ENCODE results near the gene TENM3.

TENM3 gene

DNA sequence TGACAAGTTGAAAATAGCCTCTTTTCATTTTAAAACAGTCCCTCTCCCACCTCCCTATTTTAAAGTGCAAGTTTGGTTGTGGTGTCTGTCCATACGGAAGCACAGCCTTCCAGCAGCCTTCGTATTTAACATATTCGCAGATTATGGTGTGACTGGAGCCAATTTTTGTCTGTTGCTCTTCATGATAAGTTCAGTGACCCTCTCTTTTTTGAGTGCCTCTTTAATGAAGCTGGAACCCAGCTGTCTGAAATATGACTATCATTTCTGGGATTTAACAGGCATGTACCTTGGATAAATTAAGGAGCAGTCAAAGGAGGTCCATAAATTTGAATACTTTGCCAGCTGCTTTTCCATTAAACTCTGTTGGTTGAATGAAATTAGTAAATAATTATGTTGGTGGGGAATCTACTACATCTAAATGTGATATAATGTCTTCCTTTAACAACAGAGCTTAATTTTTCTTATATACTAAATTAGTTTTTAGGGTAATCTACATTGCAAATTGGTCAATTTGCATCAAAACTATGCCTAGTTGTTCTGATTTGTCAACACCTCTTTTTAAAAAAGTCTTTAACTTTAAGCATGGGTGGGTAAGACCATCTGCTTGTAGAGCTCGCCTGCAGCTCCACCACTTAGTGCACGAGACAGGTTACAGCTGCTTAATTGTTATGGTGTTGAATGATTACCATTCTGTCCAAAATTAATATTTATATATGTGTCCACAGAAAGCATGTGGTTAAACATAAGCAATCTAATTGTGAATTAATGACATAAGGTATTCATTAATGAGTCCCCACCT lies 457.4 kb downstream of the TENM3 start:
- no peak for DNase-seq

DNA sequence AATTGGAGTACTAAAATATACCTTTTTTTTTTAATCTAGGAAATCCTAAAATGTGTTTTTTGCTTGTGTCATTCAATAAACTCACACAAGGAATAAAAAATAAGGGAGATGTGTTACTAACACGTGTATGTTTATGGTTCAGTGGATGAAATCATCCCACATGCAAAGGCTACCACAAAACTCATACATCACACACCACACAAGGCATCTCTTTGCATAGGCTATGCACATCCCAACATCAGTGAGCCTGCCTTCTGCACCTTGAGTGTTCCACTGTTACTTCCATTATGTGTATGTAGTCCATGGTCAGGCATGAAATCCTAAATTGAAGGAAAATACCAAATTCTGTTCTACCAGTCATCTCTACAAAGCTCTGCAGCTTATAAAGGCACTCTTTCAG lies 460.9 kb downstream of the TENM3 start:
- no peak for DNase-seq

DNA sequence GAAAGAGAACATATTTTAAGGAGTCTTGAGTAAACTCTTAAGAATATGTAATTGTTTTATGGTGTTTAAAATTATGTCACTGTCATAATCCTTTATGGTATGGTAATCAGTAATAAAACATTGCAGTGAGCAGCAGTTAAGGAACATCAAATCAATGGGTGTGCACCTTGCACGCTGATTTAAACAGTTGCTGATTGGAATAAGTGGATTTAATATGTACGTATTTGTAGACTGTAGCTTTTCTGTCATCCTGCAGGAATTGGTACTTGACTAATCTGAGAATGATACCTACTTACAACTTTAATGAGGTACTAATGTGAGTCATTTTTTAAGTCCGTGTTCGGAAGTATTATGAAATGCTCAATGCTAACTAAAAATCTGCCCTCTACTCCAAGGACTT lies 461.7 kb downstream of the TENM3 start:
- no peak for DNase-seq

DNA sequence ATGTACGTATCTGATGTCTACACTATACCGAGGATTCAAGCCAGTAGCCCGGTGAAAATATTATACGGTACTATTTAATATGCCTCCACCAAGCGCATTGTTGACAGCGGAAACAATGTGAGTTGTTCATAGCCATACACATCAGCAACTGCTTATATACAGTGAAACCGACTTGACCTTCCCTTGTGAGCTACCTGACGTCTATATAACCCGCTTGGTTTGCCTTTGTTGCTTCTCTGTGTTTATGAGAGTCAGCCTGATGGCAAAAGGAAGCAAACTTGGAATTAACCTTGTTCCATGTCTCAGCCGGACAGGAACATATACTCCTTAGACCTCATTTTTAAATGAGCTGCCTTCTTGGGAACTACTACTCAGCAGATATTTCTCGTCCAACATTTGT lies 462.2 kb downstream of the TENM3 start:
- DNase-seq: no peak

DNA sequence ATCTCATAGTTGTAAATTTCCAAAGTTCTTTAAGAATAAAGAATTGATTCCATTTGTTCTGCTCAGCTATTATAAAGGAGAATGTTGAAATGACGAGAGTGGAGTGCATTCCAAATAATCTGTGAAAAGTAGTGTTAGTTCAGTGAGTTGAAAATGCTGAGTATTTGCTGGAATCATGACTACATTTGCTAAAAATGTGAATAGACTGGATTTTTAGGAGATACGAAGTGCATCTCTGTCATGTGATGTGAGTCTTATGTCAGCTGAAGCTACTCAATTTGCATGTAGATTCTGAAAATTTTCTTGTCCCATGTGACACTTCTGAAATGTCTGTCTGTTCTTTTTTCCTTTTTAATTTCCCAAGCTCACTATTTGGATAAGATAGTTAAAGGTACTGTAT lies 468.0 kb downstream of the TENM3 start:
- no peak for DNase-seq

DNA sequence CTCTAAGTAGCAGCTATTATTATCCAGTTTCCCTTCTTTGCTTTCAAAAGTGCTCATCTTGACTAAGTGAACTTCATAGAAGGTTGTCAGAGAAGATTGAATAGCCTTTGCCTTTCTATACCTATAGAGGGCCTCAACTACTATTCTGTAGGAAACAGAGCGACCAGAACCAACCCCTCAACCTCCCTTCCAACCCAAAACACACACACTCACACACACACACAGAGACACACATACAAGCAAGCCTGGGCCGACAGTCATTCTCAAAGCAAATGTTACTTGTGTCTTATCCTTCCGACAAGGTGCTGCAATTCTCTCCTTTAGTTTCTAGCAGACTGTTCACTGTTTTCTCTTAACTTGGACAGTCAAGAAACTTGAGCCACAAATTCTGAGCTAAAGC lies 472.3 kb downstream of the TENM3 start:
- DNase-seq: no peak

DNA sequence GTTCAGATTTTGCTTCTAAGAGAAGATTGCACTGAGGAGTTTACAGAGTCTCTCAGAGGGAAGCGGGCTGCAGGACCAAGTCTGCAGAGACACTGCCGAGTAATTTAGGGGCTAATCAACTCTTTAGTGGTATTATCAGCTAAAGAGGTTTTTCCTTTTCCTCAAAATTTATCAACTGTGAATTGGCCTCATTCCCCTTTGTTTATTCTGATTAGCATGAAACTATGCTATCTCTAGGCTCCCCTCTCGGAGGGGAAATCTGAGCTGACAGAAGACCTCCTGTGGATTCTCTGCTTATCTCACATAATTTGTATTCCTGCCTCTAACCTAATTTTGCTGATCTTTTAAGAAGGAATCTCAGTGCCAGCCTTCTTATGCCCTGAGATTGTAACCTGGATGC lies 473.0 kb downstream of the TENM3 start:
- DNase-seq: no peak

DNA sequence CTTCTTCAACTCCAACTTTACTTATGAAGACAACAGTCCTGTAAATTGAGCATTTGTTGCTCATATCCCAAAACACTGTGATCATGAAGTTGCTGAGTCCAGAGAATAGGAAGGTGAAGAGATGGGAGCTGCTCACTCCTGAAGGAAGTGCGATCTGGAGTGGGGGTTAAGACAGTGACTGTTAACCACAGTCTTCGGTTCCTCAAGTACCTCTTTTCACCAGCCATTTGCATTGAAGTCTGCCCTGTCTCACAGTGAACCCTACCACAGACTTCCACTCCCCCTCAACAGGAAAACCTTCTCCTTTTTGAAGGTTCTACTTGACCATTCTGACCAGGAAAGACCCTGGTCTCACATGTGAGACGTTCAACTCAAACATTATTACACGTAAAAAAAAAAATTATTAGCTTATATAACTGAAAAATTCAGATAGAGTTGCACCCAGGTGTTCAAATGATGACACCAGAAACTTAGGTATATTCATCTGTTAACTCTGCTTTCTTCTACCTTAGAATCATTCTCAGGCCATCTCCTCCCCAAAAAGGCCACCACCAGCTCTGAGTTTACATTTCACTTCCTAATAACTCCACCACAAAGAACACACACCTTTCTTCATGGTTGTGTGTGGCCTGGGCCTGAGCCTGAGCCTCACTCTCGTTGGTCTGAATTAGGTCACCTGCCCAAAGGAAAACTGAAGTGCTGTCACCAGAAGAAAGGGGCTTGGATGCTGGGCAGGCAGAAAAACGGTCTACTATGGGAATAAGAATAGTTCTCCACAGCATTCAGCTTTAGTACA lies 474.8 kb downstream of the TENM3 start:
- no peak for DNase-seq

DNA sequence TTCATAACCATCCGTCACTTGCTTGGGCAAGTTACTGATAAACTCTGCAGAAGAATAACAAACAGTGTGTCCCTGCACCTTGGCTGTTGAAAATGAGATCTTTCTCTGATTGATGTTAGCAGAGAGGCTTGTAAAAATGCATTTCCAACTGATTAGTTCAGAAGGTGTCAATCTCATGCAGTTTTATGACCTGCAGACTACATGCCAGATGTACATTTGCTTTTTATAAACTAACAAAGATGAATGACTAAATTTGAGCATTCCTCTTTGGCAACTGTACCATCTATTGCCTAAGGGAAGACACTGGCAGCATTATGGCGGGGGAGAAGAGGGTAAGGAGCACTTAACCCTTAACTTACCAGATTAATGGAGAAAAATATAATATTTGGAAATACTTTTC lies 481.2 kb downstream of the TENM3 start:
- DNase-seq: no peak

DNA sequence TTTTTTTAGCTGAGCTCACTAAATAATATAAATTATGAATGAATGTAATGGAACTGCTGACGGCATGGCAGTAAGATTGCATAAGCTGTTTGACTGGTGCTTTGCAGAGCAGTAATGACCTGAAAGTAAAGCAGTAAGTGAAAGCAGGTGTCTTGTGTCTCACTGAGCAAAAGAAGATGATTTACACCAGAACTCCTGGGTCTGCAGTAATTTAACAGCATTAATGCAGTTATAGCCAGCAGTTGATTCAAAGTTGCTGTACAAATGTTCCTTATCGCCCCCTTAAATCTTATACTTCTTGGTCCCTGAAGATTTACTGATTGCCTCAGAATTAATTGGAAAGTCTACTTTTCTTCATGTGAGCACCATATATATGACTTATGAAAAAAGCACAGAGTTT lies 486.3 kb downstream of the TENM3 start:
- DNase-seq: no peak

DNA sequence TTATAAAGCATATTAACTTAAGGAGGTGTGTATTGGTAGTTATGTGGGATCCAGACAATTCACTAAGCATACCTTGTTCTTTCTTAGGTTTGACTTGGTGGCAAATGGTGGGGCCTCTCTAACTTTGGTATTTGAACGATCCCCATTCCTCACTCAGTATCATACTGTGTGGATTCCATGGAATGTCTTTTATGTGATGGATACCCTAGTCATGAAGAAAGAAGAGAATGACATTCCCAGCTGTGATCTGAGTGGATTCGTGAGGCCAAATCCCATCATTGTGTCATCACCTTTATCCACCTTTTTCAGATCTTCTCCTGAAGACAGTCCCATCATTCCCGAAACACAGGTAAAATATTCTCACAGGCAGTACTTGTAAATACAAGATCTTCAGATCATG lies 487.6 kb downstream of the TENM3 start:
- no peak for DNase-seq

DNA sequence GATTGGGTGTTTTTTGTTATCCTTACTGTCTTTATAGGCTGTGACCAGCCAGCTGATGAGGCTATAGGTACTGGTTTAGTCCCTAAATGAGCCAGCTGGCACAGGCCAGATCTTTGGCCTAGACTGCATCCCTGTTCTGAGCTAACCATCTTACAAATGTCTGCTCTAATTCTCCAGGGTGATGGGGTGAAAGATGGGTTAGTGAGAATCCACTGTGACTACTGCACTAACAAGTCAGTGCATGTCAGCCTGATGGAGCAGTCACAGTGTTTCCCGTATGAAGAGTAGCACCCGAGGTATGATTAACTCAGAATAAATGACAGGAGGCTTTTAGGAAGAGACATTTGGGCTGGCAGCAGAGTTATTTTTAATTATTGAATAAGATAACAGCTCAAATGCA lies 493.0 kb downstream of the TENM3 start:
- no peak for DNase-seq

DNA sequence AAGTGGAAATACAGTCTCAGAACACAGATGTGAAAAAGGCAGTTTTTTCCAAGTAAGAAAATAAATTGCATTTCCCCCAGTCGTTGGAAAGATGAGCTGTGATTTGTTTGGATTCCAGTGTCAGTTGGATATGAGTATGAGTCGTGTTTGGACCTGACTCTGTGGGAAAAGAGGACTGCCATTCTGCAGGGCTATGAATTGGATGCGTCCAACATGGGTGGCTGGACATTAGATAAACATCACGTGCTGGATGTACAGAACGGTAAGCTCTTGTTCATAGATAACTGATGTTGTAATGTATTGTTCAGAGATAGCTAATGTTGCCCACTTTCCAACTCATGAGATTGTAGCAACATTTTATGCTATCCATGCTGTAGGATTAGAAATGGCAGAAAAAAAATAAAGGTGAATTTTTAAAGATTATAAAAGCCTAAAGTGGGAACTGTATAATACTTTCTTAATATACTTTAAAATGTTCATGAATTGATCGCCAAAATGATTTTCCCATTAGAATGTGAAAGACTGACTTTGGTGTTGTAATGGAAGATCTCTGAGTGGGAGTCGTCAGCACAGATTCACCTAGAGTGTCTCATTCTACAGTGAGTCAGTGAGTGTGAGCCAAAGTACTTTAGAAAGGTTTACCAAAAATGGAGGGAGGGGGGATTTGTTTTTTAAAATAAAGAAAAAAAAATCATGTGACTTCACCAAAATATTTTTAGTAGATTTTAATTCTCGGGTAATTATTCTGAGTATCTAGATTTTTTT lies 495.3 kb downstream of the TENM3 start:
- DNase-seq: no peak

DNA sequence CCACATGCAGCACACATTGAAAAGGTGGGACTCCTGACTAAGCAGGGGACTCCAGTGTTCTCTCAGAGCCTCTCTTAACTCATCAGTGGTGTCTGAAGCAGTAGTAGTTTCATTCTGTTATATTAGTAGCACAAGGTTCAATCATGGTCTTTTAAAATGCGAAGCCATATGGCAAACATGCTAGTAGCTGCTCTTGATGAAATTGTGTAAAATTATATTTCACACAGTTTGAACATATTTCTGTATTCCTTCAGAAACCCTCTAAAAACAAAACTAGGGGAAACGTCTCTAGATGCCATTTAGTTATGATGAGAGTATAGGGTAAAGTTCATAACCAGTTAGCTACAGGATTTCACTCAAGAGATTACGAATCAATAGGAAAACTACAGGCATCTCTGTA lies 497.1 kb downstream of the TENM3 start:
- DNase-seq: no peak

DNA sequence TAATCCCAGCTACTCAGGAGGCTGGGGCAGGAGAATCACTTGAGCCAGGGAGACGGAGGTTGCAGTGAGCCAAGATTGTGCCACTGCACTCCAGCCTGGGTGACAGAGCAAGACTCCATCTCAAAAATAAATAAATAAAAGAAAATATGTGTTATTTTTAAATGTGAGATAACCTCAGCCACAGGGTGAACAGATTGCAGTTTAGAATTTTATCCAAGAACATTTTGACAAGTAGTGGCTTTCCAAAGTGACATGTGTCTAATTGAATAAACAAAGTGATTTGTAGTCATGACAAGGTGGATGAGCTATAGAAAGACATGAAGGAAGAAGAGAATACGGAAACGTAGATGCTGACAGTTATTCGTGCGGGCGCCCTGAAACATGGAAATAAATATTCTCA lies 497.9 kb downstream of the TENM3 start:
- no peak for DNase-seq

DNA sequence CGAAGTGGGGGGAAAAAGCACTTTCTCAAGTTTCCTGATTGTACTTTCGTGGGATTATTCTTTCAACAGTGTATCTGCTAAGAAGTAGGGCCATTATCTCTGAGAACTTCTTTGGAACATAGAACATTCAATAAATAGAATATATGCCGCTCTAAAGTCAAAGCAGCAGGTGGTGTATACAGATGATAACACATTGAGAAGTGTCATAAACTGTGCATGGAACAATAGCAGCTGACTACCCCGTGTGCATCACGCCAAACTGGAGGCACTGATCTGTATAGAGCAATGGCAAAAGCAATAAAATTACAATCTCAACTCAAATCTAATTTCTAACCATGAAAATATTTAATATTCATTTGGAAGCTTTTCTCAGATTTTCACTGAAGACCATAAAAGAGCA lies 498.7 kb downstream of the TENM3 start:
- no peak for DNase-seq

DNA sequence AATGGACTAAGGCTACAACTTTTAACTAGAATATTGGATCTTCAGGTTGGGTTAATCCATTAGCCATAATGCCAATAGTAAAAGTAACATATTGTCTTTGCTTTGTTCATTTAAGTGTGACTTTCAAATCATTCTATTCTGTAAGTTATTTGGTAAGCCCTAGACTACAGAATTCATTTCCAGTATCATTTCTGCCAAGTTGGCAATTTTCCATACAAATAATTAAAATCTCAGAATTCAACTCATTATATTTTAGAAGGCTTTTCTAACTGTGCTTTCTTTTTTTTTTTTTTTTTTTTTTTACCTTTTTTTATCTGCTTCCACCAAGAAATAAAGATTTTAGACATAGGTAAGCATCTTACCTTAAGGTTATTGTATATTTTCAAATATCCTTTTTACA lies 500.6 kb downstream of the TENM3 start:
- DNase-seq: no peak

DNA sequence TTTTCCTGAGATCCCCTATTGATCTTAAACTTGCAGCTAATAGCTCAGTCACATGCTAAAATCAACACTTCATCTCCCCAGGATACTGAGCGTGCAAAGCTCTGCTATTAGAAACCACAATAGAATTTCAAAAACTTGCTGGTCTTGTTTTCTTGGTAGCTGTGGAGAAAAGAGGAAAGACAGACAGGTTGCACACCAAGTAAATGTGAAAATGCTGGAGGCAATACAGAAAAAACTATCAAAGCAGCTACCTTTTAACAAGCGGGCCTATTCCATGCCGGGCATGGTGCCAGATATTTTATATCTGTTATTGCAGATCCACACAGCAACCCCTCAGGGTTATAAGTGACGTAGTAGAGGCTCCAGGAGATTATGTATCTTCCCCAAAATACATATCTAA lies 502.0 kb downstream of the TENM3 start:
- DNase-seq: no peak

DNA sequence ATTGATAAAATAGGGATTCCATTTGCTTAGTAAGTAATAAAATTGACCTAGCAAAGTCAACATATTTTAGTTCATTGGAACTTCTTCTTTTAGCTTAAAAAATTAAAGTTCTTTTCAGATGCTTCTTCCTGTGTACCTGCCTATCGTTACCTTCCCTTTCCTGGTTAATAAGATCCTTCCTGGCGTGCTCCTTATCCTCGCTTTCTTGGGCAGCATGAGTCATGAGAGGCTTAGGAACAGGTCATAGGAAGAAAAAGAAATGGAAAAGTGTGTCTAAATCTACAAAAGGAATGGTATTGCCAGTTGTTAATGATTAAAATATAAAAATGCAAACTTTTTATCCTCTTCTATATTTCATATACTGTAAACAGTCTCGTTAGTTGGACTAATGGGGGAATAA lies 503.7 kb downstream of the TENM3 start:
- DNase-seq: no peak

DNA sequence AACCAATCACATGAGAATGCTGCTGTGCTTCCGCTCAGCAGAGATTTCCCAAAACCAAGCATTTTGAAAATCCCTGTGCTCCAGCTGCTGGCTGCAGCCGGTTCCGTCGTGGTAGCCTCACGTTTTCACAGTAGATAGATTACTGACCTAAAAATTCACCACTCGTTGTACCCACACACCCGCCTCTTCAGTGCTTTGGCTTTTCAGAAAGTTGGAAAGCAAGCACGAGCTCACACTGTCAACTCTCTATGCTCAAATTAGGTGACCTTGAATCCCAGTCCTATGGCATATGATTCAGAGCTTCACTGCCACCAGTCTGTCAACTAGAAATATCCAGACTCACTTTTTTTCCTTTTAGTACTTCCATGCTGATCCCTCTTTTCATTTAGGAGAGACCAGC lies 505.1 kb downstream of the TENM3 start:
- DNase-seq: no peak

DNA sequence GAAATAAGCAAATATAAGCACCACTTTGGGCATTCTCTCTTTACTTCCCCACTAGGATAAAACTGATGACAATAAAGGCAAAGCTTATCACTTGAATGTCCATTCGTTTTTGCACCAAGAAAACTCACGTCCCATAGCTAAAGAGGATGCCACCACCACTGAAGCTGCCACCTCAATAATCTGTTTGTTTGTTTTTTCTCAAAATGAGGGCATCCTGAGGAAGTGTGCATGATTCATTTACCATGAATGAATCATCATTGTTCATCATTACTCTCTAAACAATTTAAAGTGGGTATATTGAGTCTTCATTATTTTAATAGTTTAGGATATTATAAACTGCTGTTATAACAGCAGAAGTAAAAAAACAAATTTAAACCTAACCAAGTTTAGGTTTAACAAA lies 505.7 kb downstream of the TENM3 start:
- no peak for DNase-seq

DNA sequence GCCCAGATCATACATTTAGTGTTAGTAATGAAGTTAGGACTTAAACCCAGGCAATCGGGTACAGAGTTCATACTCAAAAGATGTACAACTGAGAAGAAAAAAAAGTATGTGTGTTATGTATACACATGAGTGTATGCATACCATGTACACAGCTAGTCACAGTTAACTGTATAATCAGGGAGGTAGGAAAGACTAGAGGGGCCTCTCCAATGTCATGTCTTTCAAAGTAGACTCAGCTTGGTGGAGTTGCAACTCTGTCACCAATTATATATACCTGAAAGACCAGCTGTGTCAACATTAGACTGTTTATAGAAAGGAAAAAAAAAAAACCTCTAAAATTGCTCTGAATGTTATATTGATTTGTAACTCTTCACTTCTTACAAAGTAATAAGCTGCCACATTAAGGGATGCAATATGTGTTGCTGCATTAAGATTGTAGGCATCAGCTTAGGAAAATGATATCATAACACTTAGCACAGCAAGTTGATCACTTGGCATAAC lies 506.5 kb downstream of the TENM3 start:
- DNase-seq: no peak

DNA sequence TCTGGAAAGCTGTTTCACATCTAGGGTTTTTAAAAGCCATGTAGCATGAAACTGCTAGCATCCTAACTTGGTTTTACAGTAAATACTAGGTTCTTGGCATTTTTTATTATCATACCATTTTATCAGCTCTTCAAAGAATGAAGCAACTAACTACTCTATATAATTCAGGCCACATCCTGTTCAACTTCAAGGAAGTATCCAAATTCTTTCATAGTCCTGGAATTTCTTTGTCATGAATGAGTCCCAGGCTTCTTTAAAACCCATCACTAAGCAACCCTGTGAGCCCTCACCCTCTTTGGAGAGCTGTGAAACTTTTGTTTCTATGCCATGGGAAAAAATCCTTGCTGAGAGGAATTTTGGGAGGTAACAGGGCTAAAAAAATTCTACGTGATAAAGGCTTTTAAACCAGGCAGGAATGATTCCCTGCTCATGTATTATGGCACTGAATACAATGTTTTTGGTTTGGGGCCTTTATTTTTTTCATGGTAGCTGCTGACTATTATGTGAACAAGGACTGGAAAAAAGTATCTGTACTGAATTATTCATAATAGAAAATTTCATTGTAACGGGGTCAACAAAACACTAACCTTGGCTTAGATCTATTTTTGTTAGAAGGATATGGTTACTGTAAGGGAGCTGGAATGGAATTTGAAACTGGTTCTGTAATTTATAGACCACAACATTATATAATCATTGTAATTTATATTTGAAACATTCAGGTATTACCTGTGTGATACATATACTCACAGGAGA lies 509.1 kb downstream of the TENM3 start:
- no peak for DNase-seq
